Upper lobe of right lung (tissue), 1 donor: ENCODE results near the gene LDHB. TPM values are rescaled to one million over a fixed set of nuclear protein-coding genes. Genes with fewer than 3 reads are reported as not detected.
"Not testable (repeated sequence)": the region's sequence is repeated elsewhere in the genome, so short reads cannot be mapped to it uniquely, and the experiment has no call there.

Source experiments
- ATAC-seq: fragments of 200-7000 bp; cut with Tn5 transposase; one replicate; pipeline ENCODE4 v1.9.1; 2020; ENCODE audit warnings: mild to moderate bottlenecking, moderate library complexity
- DNase-seq: peaks from one replicate; pipeline ENCODE4 v3.0.0-alpha.2; 2020
- H3K27ac ChIP-seq: fragments of 200-600 bp; one replicate; pipeline ENCODE4 v1.8.0; 2022
- H3K27me3 ChIP-seq: fragments of 200-600 bp; one replicate; pipeline ENCODE4 v1.8.0; 2022; ENCODE audit warnings: mild to moderate bottlenecking
- H3K36me3 ChIP-seq: fragments of 200-600 bp; one replicate; pipeline ENCODE4 v1.8.0; 2022
- H3K4me1 ChIP-seq: fragments of 200-600 bp; one replicate; pipeline ENCODE4 v1.8.0; 2022
- H3K4me3 ChIP-seq: fragments of 200-600 bp; one replicate; pipeline ENCODE4 v1.8.0; 2022; ENCODE audit warnings: mild to moderate bottlenecking
- H3K9me3 ChIP-seq: fragments of 200-600 bp; one replicate; pipeline ENCODE4 v1.8.0; 2022
- CTCF ChIP-seq: fragments of 200-600 bp; IDR thresholded peaks from one replicate; pipeline ENCODE4 v1.8.0; 2022; ENCODE audit warnings: antibody characterized with exemption
- intact Hi-C: fragments of 100-400 bp; cut with DNase I; formaldehyde crosslinking; loops from one replicate; pipeline ENCODE4 v1.11.0; 2022
- total RNA-seq: library from RNA; stranded (reverse); fragmentation: NEBNext Ultra II Directional; extraction: Animal tissue kit (Norgen Biotek cat#: 25700); gene quantifications from one replicate; pipeline ENCODE4 v1.2.1, GENCODE V29; 2021
- donor health status: DM: no; HTN: yes; CAD: no; lungs with severe emphysema.

Gene LDHB
- total RNA-seq, 1 donor from 2014 or later, result 410 TPM

DNA sequence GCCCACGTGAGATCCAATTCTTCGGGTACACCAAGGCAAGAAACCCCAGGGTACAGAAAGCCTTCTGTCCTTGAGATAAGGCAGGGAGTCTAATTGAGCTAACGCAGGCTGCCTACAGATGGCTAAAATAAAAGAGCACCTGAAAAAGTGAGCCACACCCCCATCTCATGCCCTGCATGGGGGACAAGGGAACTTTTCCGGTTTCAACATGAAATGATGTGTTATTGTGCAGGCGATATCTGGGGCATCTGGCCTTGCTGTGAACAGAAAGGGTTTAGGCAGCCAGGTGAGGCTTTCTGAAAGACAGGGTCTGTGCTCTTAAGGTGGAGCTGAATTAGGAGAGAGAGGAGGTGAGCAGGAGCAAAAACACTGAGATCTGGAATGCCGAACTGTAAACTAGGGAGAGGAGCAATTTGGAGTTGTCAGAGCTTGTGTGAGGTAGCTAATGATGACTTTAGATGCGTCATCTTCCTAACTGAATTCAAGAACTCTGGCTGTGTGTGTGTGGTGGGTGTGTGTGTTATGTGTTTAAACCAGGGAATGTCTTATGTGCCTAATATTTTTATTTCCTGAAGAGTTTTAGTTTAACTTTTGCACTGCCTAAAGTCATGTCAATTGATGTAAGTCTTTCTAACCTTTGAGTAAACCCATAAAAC is 20.1 kb upstream of the LDHB start:
- intact Hi-C loops, result no loop called here
- TF ChIP-seq CTCF, result no peak
- no peak overlapping the region for H3K27ac ChIP-seq
- no peaks in the 10 kb centered on the region for H3K4me1 ChIP-seq
- H3K4me3 ChIP-seq, result no peak overlapping the region
- no peaks in the 10 kb centered on the region for H3K27me3 ChIP-seq
- H3K9me3 ChIP-seq, result no peaks in the 10 kb centered on the region
- ATAC-seq, result no peak
- DNase-seq, result no peak
- no peaks in the 10 kb centered on the region for H3K36me3 ChIP-seq

GRCh38 chr12:21677204-21677603 is 19.6 kb upstream of the LDHB start:
- no peak for ATAC-seq
- no peaks in the 10 kb centered on the region for H3K27me3 ChIP-seq
- H3K9me3 ChIP-seq, result no peaks in the 10 kb centered on the region
- no peak overlapping the region for H3K4me3 ChIP-seq
- no peak for DNase-seq
- no peaks in the 10 kb centered on the region for H3K4me1 ChIP-seq
- no peak overlapping the region for H3K27ac ChIP-seq
- no peak for TF ChIP-seq CTCF
- intact Hi-C loops, result no loop called here
- H3K36me3 ChIP-seq, result no peaks in the 10 kb centered on the region

DNA sequence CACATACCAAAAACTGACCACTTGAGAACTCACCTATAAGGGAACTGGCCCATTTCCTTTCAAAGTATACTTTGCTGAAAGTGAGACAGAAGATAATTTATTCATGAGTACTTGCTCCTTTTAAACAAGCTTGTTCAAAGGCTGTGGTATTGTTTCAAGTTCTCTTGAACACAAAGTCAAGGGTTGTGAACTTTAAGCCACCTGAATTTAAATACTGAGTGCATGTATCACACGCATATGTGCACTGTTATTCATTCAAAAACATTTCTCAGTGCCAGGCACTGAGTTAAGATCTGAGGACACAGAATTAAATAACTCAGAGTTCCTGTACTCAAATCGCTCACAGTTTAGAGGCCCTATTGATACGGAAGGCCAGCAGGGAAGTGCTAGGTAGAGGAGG is 19.1 kb upstream of the LDHB start:
- H3K27me3 ChIP-seq, result no peaks in the 10 kb centered on the region
- no peak overlapping the region for H3K27ac ChIP-seq
- H3K4me3 ChIP-seq, result no peak overlapping the region
- peak; percentile 73 for ATAC-seq
- H3K4me1 ChIP-seq, result no peaks in the 10 kb centered on the region
- no peak for DNase-seq
- H3K36me3 ChIP-seq, result no peaks in the 10 kb centered on the region
- no peaks in the 10 kb centered on the region for H3K9me3 ChIP-seq
- TF ChIP-seq CTCF, result no peak
- intact Hi-C loops, result no loop called here

DNA sequence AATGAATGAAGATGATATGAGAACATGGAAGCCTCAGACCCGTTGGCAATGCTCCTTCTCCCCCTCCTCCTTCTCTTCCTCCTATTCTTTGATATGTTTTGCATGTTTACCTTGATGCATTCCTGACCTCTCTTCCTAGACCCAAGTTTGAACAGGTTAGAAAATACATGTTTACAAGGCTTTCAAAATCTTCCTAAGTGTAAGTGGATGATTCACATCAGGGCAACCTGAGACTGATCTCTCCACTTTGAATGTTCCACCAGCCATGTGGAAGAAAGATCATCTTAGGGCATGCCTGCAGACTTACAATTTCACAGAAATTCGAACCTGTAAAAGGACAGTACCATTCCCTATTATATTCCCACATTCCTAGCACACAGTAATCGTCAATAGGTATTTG is 18.0 kb upstream of the LDHB start:
- Histone ChIP-seq H3K27me3 (no peaks in the 10 kb centered on the region), H3K4me3 (no peak overlapping the region), H3K36me3 (no peaks in the 10 kb centered on the region), H3K27ac (no peak overlapping the region), H3K4me1 (no peaks in the 10 kb centered on the region), H3K9me3 (no peaks in the 10 kb centered on the region)
- intact Hi-C loops, result no loop called here
- no peak for ATAC-seq
- no peak for TF ChIP-seq CTCF
- no peak for DNase-seq

DNA sequence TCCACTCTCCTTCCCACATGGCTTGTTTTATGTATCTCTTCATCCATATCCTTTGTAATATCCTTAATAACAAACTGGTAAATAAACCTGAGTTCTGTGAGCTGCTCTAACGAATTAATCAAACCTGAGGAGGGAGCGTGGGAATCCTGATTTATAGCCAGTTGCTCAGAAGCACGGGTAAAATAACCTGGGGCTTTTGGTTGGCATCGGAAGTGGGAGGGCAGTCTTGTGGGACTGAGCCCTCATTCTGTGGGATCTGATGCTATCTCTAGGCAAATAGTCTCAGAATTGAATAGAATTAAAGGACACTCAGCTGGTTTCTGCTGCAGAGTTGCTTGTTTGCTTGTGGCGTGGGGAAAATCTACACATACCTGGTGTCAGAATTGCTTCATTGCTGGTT is 17.5 kb upstream of the LDHB start:
- H3K27ac ChIP-seq, result no peak overlapping the region
- no peaks in the 10 kb centered on the region for H3K4me1 ChIP-seq
- no peak for ATAC-seq
- no peak for DNase-seq
- intact Hi-C loops, result no loop called here
- no peak overlapping the region for H3K4me3 ChIP-seq
- no peaks in the 10 kb centered on the region for H3K36me3 ChIP-seq
- no peaks in the 10 kb centered on the region for H3K9me3 ChIP-seq
- TF ChIP-seq CTCF, result no peak
- H3K27me3 ChIP-seq, result no peaks in the 10 kb centered on the region

GRCh38 chr12:21673830-21674552 is 16.3 kb upstream of the LDHB start:
- H3K4me1 ChIP-seq, intact Hi-C loops, H3K4me3 ChIP-seq, H3K9me3 ChIP-seq, H3K36me3 ChIP-seq, H3K27me3 ChIP-seq, ATAC-seq, DNase-seq, H3K27ac ChIP-seq: not testable (repeated sequence)
